HG03060 (cell line): Measurements from ENCODE around the gene HDAC9.

Source experiments
- ATAC-seq: cut with Tn5 transposase; IDR thresholded peaks from one replicate; pipeline ENCODE4 v1.9.1; 2021; ENCODE audit warnings: low read depth, moderate number of reproducible peaks; ENCODE audit not compliant: unreplicated experiment

Gene HDAC9

GRCh38 chr7:18552316-18552916 is 56.9 kb downstream of the HDAC9 start:
- ATAC-seq: no peak

- ATAC-seq: no peak
These were observed 57.5 kb downstream of the HDAC9 start for GRCh38 chr7:18552943-18553604.

- no peak for ATAC-seq
These were observed 58.1 kb downstream of the HDAC9 start for GRCh38 chr7:18553605-18554003.

- no peak for ATAC-seq
These were observed 59.6 kb downstream of the HDAC9 start for GRCh38 chr7:18555120-18555519.

GRCh38 chr7:18555968-18556367 is 60.4 kb downstream of the HDAC9 start:
- no peak for ATAC-seq

- no peak for ATAC-seq
These were observed 63.0 kb downstream of the HDAC9 start for GRCh38 chr7:18558503-18558902.

- no peak for ATAC-seq
These were observed 63.4 kb downstream of the HDAC9 start for GRCh38 chr7:18558910-18559309.

- no peak for ATAC-seq
These were observed 64.2 kb downstream of the HDAC9 start for GRCh38 chr7:18559756-18560155.

- ATAC-seq: no peak
These were observed 69.2 kb downstream of the HDAC9 start for GRCh38 chr7:18564779-18565178.

GRCh38 chr7:18565337-18565736 is 69.8 kb downstream of the HDAC9 start:
- no peak for ATAC-seq

GRCh38 chr7:18566205-18566604 is 70.7 kb downstream of the HDAC9 start:
- no peak for ATAC-seq

GRCh38 chr7:18566829-18567228 is 71.3 kb downstream of the HDAC9 start:
- ATAC-seq: peak; percentile 99

- no peak for ATAC-seq
These were observed 74.9 kb downstream of the HDAC9 start for GRCh38 chr7:18570441-18570840.

GRCh38 chr7:18570890-18571478 is 75.4 kb downstream of the HDAC9 start:
- ATAC-seq: no peak

GRCh38 chr7:18572154-18572553 is 76.6 kb downstream of the HDAC9 start:
- ATAC-seq: no peak

- no peak for ATAC-seq
These were observed 77.3 kb downstream of the HDAC9 start for GRCh38 chr7:18572885-18573284.

GRCh38 chr7:18573410-18574234 is 78.1 kb downstream of the HDAC9 start:
- no peak for ATAC-seq

GRCh38 chr7:18574235-18574540 is 78.6 kb downstream of the HDAC9 start:
- no peak for ATAC-seq

- no peak for ATAC-seq
These were observed 79.1 kb downstream of the HDAC9 start for GRCh38 chr7:18574676-18575075.

GRCh38 chr7:18575622-18576572 is 80.3 kb downstream of the HDAC9 start:
- ATAC-seq: no peak
